Gastroesophageal sphincter (tissue), 4 donors: ENCODE data around the gene PACSIN3. TPM values are rescaled to one million over a fixed set of nuclear protein-coding genes. Genes with fewer than 3 reads are reported as not detected.

Experiments
- ATAC-seq: fragments of 150-250 bp; one replicate; pipeline ENCODE4 v1.9.1; 2016; ENCODE audit warnings: mild to moderate bottlenecking, moderate library complexity
- H3K27ac ChIP-seq, 4 donors: fragments of 200-600 bp; sonication (generic) in 3 of 4; 1 replicate in 3 of 4; 2 replicates in 1 of 4; pipeline ENCODE4 v1.5.1; 2016 to 2019
- H3K27me3 ChIP-seq: fragments of 200-600 bp; sonication (generic); one replicate; pipeline ENCODE4 v1.5.1; 2019
- H3K36me3 ChIP-seq, 2 donors: fragments of 200-600 bp; sonication (generic); one replicate each; pipeline ENCODE4 v1.5.1; 2019; ENCODE audit warnings: control low read depth in 1 of 2
- H3K4me1 ChIP-seq, 3 donors: fragments of 200-600 bp; sonication (generic); 1 replicate in 2 of 3; 2 replicates in 1 of 3; pipeline ENCODE4 v1.5.1; 2016 to 2019; ENCODE audit warnings: control low read depth in 2 of 3
- H3K4me3 ChIP-seq, 2 donors: fragments of 200-600 bp; sonication (generic); one replicate each; pipeline ENCODE4 v1.5.1; 2019; ENCODE audit warnings: mild to moderate bottlenecking in 1 of 2, moderate library complexity in 1 of 2
- H3K9me3 ChIP-seq, 3 donors: fragments of 200-600 bp; sonication (generic); one replicate each; pipeline ENCODE4 v1.5.1; 2017 to 2019; ENCODE audit warnings: control low read depth in 2 of 3
- CTCF ChIP-seq, 4 experiments: fragments of 200-600 bp in 2 of 4; fragments of 450-650 bp in 2 of 4; sonication (generic) in 1 of 4; IDR thresholded peaks; one replicate each; pipeline ENCODE4 v1.5.1; 2017 to 2019; ENCODE audit warnings: antibody characterized with exemption in 4 of 4, mild to moderate bottlenecking in 2 of 4, moderate library complexity in 2 of 4
- EP300 ChIP-seq: sonication (generic); formaldehyde crosslinking; IDR thresholded peaks from one replicate; pipeline ENCODE4 v1.6.1; 2017; ENCODE audit warnings: antibody characterized with exemption, mild to moderate bottlenecking
- POLR2A ChIP-seq, 2 donors: fragments of 450-650 bp; IDR thresholded peaks; one replicate each; pipeline ENCODE4 v1.6.1; 2017; ENCODE audit warnings: antibody characterized with exemption in 2 of 2, mild to moderate bottlenecking in 2 of 2, moderate library complexity in 1 of 2
- POLR2AphosphoS5 ChIP-seq: sonication (generic); formaldehyde crosslinking; IDR thresholded peaks from one replicate; pipeline ENCODE4 v1.6.1; 2017; ENCODE audit warnings: antibody characterized with exemption
- WGBS, 2 donors: methylation state at CpG; one replicate each; pipeline ENCODE4 v1.1.5; 2018; ENCODE audit warnings: low coverage in 1 of 2; 5-methylcytosine and 5-hydroxymethylcytosine counted together
- total RNA-seq, 4 donors: library from RNA; depleted of rRNA; stranded (reverse); fragments of >200 nt; gene quantifications; one replicate each; pipeline ENCODE4 v1.1.0, GENCODE V29; 2016

Gene PACSIN3
- total RNA-seq, 4 donors from 2014 or later, result 61.3 to 74.9 (median 65.3) TPM

- WGBS, 2 donors, result 63% methylated on average over 1 of the region's 1 CpG; no CpG with 5 or more reads in 1 of the 2 donors
- Histone ChIP-seq H3K27me3 (no peaks in the 10 kb centered on the region), H3K9me3 (no peaks in the 10 kb centered on the region), H3K4me1 (peaks cover 0 to 58% (median 10%) of the 10 kb centered on the region in 3 donors), H3K27ac (peak overlapping the region in 1 of 4 donors; percentile 9), H3K4me3 (no peak overlapping the region), H3K36me3 (peaks cover 0 to 67% of the 10 kb centered on the region in 2 donors)
- no peak for TF ChIP-seq POLR2A (IDR thresholded peaks at IDR 0.05)
- peak; percentile 21 for TF ChIP-seq POLR2AphosphoS5
- no peak for TF ChIP-seq EP300
- ATAC-seq, result no peak
Observed at GRCh38 chr11:47220401-47220821, 34.2 kb upstream of the PACSIN3 start.

- Histone ChIP-seq H3K36me3 (peaks cover 0 to 30% of the 10 kb centered on the region in 2 donors), H3K4me1 (peaks cover 0 to 67% (median 10%) of the 10 kb centered on the region in 3 donors), H3K4me3 (peak overlapping the region; percentile 43 to 60), H3K27ac (peak overlapping the region; percentile 90 to 98 (median 97)), H3K27me3 (no peaks in the 10 kb centered on the region), H3K9me3 (no peaks in the 10 kb centered on the region)
- whole genome bisulfite sequencing, 2 donors, result 0 to 2% methylated on average over 5 to 9 of the region's 12 CpGs
- no peak for ATAC-seq
- TF ChIP-seq POLR2AphosphoS5, result peak; percentile 49
- no peak for TF ChIP-seq EP300
- TF ChIP-seq POLR2A (IDR thresholded peaks at IDR 0.05), result no peak
- TF ChIP-seq CTCF (IDR thresholded peaks at IDR 0.05), result peak in 1 of 4 experiments; percentile 24
Observed at GRCh38 chr11:47216121-47216798, 30.0 kb upstream of the PACSIN3 start.

- Histone ChIP-seq H3K27me3 (no peaks in the 10 kb centered on the region), H3K9me3 (no peaks in the 10 kb centered on the region), H3K36me3 (peaks cover 0 to 22% of the 10 kb centered on the region in 2 donors), H3K4me3 (peak overlapping the region; percentile 43 to 60), H3K27ac (peak overlapping the region; percentile 90 to 98 (median 97)), H3K4me1 (peaks cover 0 to 59% (median 10%) of the 10 kb centered on the region in 3 donors)
- ATAC-seq, result no peak
- 2 to 4% methylated on average over 10 to 15 of the region's 15 CpGs for WGBS, 2 donors
- no peak for TF ChIP-seq EP300
- TF ChIP-seq CTCF (IDR thresholded peaks at IDR 0.05), result no peak
- no peak for TF ChIP-seq POLR2A (IDR thresholded peaks at IDR 0.05)
- TF ChIP-seq POLR2AphosphoS5, result no peak
Observed at GRCh38 chr11:47215366-47215910, 29.2 kb upstream of the PACSIN3 start.

- H3K9me3 ChIP-seq, result no peaks in the 10 kb centered on the region
- H3K36me3 ChIP-seq, result peaks cover 0 to 8% of the 10 kb centered on the region in 2 donors
- peak overlapping the region; percentile 90 to 98 (median 97) for H3K27ac ChIP-seq
- H3K4me1 ChIP-seq, result peaks cover 0 to 46% (median 10%) of the 10 kb centered on the region in 3 donors
- H3K27me3 ChIP-seq, result no peaks in the 10 kb centered on the region
- WGBS, 2 donors, result 3 to 6% methylated on average over 7 to 15 of the region's 20 CpGs
- TF ChIP-seq EP300, result no peak
- TF ChIP-seq CTCF (IDR thresholded peaks at IDR 0.05), result peak in 1 of 4 experiments; percentile 4
- TF ChIP-seq POLR2AphosphoS5, result peak; percentile 83
- peak; percentile 61 to 77 for TF ChIP-seq POLR2A (IDR thresholded peaks at IDR 0.05)
- H3K4me3 ChIP-seq, result peak overlapping the region; percentile 43 to 60
- ATAC-seq, result peak; percentile 95
Observed at GRCh38 chr11:47213950-47214565, 27.8 kb upstream of the PACSIN3 start.

- TF ChIP-seq POLR2AphosphoS5 (no peak), EP300 (no peak), CTCF (IDR thresholded peaks at IDR 0.05) (no peak)
- Histone ChIP-seq H3K36me3 (no peaks in the 10 kb centered on the region), H3K27me3 (no peaks in the 10 kb centered on the region), H3K4me1 (peaks cover 0 to 35% (median 10%) of the 10 kb centered on the region in 3 donors), H3K4me3 (no peak overlapping the region), H3K9me3 (no peaks in the 10 kb centered on the region), H3K27ac (peak overlapping the region in 3 of 4 donors; percentile 90 to 97 (median 97))
- no peak for ATAC-seq
- no CpG with 5 or more reads among the region's 12 CpGs for WGBS, 2 donors
Observed at GRCh38 chr11:47212938-47213337, 26.7 kb upstream of the PACSIN3 start.
